A673 (cell line): ENCODE results near the gene PGAP6.

Experiments
- CTCF ChIP-seq: fragments of 300-800, 200-600 bp; sonication (generic); conservative IDR thresholded peaks from 2 replicates; pipeline ENCODE4 v1.5.1; 2017; ENCODE audit warnings: low read depth, mild to moderate bottlenecking, antibody characterized with exemption, low read length, moderate library complexity, mixed read lengths
- EZH2 ChIP-seq: fragments of 200-600 bp; sonication (generic); IDR thresholded peaks from 2 replicates; pipeline ENCODE4 v1.6.1; 2017; ENCODE audit warnings: borderline replicate concordance, low read depth, mild to moderate bottlenecking, mixed read lengths, antibody characterized with exemption, low read length; ENCODE audit not compliant: poor library complexity, severe bottlenecking

DNA sequence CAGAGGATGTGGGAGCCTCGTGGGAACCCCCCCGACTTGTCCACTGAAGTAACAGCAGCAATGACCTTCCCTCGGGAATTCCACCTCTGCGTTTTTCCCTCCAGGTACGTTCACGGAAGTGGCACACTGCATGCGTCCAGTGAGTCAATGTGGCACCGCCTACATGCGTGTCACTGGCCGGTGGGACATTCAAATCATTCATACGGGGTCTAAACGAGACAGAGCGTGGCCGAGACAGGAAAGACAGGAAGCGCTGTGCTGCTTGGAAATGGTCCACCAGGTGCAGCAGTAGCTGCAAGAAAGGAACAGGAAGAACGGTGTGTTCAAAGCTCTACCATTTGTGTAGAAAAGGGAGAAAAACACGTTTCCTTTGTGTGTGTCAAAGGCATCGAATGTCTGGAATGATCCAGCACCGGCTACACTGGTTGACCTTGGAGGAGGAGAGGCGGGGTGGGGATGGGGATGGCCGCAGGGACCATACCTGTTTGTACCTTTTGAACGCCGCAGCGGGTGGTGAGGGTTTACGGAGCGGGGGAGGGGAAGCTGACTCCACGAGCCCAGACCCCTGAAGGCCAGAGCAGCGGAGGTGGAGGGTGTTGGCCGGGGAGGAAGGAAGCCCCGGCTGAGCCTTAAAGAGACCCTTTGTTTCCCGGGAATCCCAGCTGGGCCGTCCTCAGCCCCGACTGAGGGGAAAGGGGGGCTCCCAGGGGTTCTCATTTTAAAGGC lies 1.7 kb upstream of the PGAP6 start:
- TF ChIP-seq CTCF (no peak), EZH2 (no peak)
